ENCODE data around the gene PDGFD. TPM values are rescaled to one million over a fixed set of nuclear protein-coding genes. Genes with fewer than 3 reads are reported as not detected.

Gene PDGFD
- total and polyA plus RNA-seq, 2 experiments from 2014 or later = 1.9 to 4.5 TPM

DNA sequence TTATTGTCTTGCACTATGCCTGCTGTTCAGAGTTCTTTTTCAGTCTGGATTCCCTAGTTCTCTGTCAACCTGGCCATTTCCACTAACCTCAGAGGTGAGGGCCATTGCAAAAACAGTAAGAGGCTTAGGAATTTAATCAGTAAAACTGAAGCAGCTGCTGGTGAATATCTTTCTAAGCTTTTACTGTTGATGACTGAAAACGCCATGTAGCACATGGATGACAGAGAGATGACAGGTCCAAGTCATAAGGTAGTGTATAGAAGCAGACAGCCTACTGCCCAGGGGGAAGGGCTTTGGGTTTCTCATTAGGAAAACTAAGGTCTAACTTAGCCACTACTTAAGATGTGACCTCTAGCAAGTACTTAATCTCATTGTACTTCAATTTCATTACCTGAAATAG is 280.1 kb downstream of the PDGFD start (continued):
- TF ChIP-seq, protein P1, sequence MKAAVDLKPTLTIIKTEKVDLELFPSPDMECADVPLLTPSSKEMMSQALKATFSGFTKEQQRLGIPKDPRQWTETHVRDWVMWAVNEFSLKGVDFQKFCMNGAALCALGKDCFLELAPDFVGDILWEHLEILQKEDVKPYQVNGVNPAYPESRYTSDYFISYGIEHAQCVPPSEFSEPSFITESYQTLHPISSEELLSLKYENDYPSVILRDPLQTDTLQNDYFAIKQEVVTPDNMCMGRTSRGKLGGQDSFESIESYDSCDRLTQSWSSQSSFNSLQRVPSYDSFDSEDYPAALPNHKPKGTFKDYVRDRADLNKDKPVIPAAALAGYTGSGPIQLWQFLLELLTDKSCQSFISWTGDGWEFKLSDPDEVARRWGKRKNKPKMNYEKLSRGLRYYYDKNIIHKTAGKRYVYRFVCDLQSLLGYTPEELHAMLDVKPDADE (IDR thresholded peaks at IDR 0.05) = no peak
- TF ChIP-seq, protein P2, sequence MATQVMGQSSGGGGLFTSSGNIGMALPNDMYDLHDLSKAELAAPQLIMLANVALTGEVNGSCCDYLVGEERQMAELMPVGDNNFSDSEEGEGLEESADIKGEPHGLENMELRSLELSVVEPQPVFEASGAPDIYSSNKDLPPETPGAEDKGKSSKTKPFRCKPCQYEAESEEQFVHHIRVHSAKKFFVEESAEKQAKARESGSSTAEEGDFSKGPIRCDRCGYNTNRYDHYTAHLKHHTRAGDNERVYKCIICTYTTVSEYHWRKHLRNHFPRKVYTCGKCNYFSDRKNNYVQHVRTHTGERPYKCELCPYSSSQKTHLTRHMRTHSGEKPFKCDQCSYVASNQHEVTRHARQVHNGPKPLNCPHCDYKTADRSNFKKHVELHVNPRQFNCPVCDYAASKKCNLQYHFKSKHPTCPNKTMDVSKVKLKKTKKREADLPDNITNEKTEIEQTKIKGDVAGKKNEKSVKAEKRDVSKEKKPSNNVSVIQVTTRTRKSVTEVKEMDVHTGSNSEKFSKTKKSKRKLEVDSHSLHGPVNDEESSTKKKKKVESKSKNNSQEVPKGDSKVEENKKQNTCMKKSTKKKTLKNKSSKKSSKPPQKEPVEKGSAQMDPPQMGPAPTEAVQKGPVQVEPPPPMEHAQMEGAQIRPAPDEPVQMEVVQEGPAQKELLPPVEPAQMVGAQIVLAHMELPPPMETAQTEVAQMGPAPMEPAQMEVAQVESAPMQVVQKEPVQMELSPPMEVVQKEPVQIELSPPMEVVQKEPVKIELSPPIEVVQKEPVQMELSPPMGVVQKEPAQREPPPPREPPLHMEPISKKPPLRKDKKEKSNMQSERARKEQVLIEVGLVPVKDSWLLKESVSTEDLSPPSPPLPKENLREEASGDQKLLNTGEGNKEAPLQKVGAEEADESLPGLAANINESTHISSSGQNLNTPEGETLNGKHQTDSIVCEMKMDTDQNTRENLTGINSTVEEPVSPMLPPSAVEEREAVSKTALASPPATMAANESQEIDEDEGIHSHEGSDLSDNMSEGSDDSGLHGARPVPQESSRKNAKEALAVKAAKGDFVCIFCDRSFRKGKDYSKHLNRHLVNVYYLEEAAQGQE (IDR thresholded peaks at IDR 0.05; ENCODE audit: unreplicated experiment) = no peak
- TF ChIP-seq STAT1 (IDR thresholded peaks at IDR 0.05; ENCODE audit: unreplicated experiment) = no peak
- no peak for TF ChIP-seq POLR2AphosphoS5 (IDR thresholded peaks at IDR 0.05; ENCODE audit: low read depth)
- no peak for TF ChIP-seq ZNF331 (CRISPR knock-in tag; IDR thresholded peaks at IDR 0.05; ENCODE audit: low read depth)
- TF ChIP-seq CREB1 (CRISPR knock-in tag; IDR thresholded peaks at IDR 0.05; ENCODE audit: low read depth) = no peak

DNA sequence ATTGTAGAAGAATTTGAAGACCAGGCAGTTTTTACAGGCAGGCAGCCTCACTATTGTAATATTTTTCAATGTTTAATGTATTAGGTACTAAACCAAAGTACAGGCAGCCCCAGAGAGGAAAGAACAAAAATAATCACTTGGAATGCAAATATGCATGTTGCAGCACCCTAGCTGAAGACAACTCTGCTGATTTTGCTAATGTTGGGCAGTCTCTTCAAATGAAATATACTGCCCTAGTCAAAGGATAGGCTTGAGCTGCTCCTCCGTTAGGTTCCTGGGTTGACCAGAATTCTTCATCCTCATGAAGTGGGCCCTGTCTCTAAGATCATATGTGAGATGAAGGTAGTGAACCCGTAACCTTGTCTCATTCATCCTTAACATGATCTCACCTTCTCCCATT is 280.7 kb downstream of the PDGFD start:
- H3K4me3 Mint-ChIP-seq = no peak overlapping the region
- H3K4me3 ChIP-seq = no peak overlapping the region
- ATAC-seq = no peak
- TF ChIP-seq NANOG (IDR thresholded peaks at IDR 0.05; ENCODE audit: borderline replicate concordance) (no peak), ZNF114 (CRISPR knock-in tag; IDR thresholded peaks at IDR 0.05) (no peak), EZH2phosphoT487 (IDR thresholded peaks at IDR 0.05; ENCODE audit: unreplicated experiment) (no peak), ZNF331 (CRISPR knock-in tag; IDR thresholded peaks at IDR 0.05; ENCODE audit: low read depth) (no peak), EZH2 (IDR thresholded peaks at IDR 0.05; ENCODE audit: low read depth, unreplicated experiment) (no peak)
- TF ChIP-seq, protein P3, sequence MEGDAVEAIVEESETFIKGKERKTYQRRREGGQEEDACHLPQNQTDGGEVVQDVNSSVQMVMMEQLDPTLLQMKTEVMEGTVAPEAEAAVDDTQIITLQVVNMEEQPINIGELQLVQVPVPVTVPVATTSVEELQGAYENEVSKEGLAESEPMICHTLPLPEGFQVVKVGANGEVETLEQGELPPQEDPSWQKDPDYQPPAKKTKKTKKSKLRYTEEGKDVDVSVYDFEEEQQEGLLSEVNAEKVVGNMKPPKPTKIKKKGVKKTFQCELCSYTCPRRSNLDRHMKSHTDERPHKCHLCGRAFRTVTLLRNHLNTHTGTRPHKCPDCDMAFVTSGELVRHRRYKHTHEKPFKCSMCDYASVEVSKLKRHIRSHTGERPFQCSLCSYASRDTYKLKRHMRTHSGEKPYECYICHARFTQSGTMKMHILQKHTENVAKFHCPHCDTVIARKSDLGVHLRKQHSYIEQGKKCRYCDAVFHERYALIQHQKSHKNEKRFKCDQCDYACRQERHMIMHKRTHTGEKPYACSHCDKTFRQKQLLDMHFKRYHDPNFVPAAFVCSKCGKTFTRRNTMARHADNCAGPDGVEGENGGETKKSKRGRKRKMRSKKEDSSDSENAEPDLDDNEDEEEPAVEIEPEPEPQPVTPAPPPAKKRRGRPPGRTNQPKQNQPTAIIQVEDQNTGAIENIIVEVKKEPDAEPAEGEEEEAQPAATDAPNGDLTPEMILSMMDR (conservative IDR thresholded peaks at IDR 0.05; ENCODE audit: low read depth in 2 of 2) = no peak
- TF ChIP-seq, protein P4, sequence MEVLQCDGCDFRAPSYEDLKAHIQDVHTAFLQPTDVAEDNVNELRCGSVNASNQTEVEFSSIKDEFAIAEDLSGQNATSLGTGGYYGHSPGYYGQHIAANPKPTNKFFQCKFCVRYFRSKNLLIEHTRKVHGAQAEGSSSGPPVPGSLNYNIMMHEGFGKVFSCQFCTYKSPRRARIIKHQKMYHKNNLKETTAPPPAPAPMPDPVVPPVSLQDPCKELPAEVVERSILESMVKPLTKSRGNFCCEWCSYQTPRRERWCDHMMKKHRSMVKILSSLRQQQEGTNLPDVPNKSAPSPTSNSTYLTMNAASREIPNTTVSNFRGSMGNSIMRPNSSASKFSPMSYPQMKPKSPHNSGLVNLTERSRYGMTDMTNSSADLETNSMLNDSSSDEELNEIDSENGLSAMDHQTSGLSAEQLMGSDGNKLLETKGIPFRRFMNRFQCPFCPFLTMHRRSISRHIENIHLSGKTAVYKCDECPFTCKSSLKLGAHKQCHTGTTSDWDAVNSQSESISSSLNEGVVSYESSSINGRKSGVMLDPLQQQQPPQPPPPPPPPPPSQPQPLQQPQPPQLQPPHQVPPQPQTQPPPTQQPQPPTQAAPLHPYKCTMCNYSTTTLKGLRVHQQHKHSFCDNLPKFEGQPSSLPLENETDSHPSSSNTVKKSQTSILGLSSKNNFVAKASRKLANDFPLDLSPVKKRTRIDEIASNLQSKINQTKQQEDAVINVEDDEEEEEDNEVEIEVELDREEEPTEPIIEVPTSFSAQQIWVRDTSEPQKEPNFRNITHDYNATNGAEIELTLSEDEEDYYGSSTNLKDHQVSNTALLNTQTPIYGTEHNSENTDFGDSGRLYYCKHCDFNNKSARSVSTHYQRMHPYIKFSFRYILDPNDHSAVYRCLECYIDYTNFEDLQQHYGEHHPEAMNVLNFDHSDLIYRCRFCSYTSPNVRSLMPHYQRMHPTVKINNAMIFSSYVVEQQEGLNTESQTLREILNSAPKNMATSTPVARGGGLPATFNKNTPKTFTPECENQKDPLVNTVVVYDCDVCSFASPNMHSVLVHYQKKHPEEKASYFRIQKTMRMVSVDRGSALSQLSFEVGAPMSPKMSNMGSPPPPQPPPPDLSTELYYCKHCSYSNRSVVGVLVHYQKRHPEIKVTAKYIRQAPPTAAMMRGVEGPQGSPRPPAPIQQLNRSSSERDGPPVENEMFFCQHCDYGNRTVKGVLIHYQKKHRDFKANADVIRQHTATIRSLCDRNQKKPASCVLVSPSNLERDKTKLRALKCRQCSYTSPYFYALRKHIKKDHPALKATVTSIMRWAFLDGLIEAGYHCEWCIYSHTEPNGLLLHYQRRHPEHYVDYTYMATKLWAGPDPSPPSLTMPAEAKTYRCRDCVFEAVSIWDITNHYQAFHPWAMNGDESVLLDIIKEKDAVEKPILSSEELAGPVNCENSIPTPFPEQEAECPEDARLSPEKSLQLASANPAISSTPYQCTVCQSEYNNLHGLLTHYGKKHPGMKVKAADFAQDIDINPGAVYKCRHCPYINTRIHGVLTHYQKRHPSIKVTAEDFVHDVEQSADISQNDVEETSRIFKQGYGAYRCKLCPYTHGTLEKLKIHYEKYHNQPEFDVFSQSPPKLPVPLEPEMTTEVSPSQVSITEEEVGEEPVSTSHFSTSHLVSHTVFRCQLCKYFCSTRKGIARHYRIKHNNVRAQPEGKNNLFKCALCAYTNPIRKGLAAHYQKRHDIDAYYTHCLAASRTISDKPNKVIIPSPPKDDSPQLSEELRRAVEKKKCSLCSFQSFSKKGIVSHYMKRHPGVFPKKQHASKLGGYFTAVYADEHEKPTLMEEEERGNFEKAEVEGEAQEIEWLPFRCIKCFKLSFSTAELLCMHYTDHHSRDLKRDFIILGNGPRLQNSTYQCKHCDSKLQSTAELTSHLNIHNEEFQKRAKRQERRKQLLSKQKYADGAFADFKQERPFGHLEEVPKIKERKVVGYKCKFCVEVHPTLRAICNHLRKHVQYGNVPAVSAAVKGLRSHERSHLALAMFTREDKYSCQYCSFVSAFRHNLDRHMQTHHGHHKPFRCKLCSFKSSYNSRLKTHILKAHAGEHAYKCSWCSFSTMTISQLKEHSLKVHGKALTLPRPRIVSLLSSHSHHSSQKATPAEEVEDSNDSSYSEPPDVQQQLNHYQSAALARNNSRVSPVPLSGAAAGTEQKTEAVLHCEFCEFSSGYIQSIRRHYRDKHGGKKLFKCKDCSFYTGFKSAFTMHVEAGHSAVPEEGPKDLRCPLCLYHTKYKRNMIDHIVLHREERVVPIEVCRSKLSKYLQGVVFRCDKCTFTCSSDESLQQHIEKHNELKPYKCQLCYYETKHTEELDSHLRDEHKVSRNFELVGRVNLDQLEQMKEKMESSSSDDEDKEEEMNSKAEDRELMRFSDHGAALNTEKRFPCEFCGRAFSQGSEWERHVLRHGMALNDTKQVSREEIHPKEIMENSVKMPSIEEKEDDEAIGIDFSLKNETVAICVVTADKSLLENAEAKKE (CRISPR knock-in tag; IDR thresholded peaks at IDR 0.05) = no peak
- TF ChIP-seq, protein P1 (IDR thresholded peaks at IDR 0.05) = no peak

More for the DNA sequence above, 280.7 kb downstream of the PDGFD start:
- Histone ChIP-seq H3K27ac (ENCODE audit: low read depth) (no peak overlapping the region), H3K79me2 (replicated peaks; ENCODE audit: insufficient read depth) (no peaks in the 10 kb centered on the region), H3K4me2 (no peak overlapping the region), H3K9me2 (ENCODE audit: insufficient read depth) (0 out of 2 replicates have a peak, but pooled peaks cover 5% of the 10 kb centered on the region), H2AFZ (no peak overlapping the region), H3K27me3 (ENCODE audit: insufficient read depth) (no peaks in the 10 kb centered on the region), H3F3A (replicated peaks; ENCODE audit: low read depth) (no peaks in the 10 kb centered on the region), H4K20me1 (replicated peaks; ENCODE audit: insufficient read depth) (no peaks in the 10 kb centered on the region), H3K36me3 (ENCODE audit: insufficient read depth) (no peaks in the 10 kb centered on the region), H3K4me1 (ENCODE audit: insufficient read depth) (no peaks in the 10 kb centered on the region)
- DNase-seq (ENCODE audit: low spot score) = no peak
- H3K27ac Mint-ChIP-seq = no peak overlapping the region
- H3K9me3 Mint-ChIP-seq = no peaks in the 10 kb centered on the region; the same call in 2 of the 3 replicates
- peaks cover 2% of the 10 kb centered on the region for H3K27me3 Mint-ChIP-seq (ENCODE audit: insufficient read depth, low read depth, poor library complexity)
- peaks cover 4% of the 10 kb centered on the region; the same call in 1 of the 3 replicates for H3K4me1 Mint-ChIP-seq
- H3K36me3 Mint-ChIP-seq (ENCODE audit: low read depth) = no peaks in the 10 kb centered on the region
